K562 (cell line): ENCODE results near the gene CCR9. TPM values are rescaled to one million over a fixed set of nuclear protein-coding genes. Genes with fewer than 3 reads are reported as not detected.

Experiments used
- ATAC-seq: fragments of 200-7000 bp; cut with Tn5 transposase; 3 replicates; pipeline ENCODE4 v1.9.1; 2020; ENCODE audit warnings: moderate library complexity
- BruUV-seq: library from RNA; stranded (reverse); fragments of 400-500 nt; replicated peaks from 2 replicates; lab custom pipeline; 2021; lab: Mats Ljungman, UMichigan
- CTCF ChIA-PET: fragments of 300-600 bp; formaldehyde crosslinking; extraction: SDS; loops from one replicate; lab custom pipeline; 2021; ENCODE audit warnings: low intra/inter-chr PET ratio; lab: Yijun Ruan, JAX
- POLR2A ChIA-PET: fragments of 300-600, 350-650 bp; sonication (Branson Sonifier 250); formaldehyde crosslinking; extraction: SDS; loops from one replicate; lab custom pipeline; 2021; ENCODE audit warnings: antibody characterized with exemption, inconsistent platforms; lab: Yijun Ruan, JAX
- DNase-seq, 4 experiments: peaks; one replicate each; pipeline versions ENCODE4 v3.0.0 to v3.0.0-alpha.2; 2011 to 2018; ENCODE audit warnings: low spot score in 3 of 4, mixed read lengths in 3 of 4; ENCODE audit errors: extremely low read depth in 1 of 4
- FAIRE-seq: peaks from 2 replicates; lab custom pipeline; 2011; peaks lifted over from hg19 to GRCh38; lab: Jason Lieb, UNC
- H2AFZ ChIP-seq: 2 replicates; pipeline ENCODE4 v1.6.0; 2011; ENCODE audit warnings: low read depth, low read length, control low read depth, inconsistent platforms
- H3K27ac ChIP-seq: fragments of 200-600 bp; 3 replicates; pipeline ENCODE4 v1.8.0; 2011; ENCODE audit warnings: low read depth, mild to moderate bottlenecking, control low read depth, inconsistent platforms, low read length, moderate library complexity, mixed read lengths; ENCODE audit errors: extremely low read depth
- H3K27me3 ChIP-seq, 2 experiments: fragments of 300-600 bp in 1 of 2; 2 replicates in 1 of 2; 3 replicates in 1 of 2; pipeline versions ENCODE4 v1.6.0 to v1.8.0; 2011; ENCODE audit warnings: inconsistent platforms in 2 of 2, low read length in 2 of 2, mild to moderate bottlenecking in 1 of 2, mixed read lengths in 1 of 2, moderate library complexity in 1 of 2; ENCODE audit not compliant: control insufficient read depth in 2 of 2, insufficient read depth in 2 of 2
- H3K36me3 ChIP-seq: fragments of 300-600 bp; 3 replicates; pipeline ENCODE4 v1.8.0; 2011; ENCODE audit warnings: mild to moderate bottlenecking, low read length, inconsistent platforms; ENCODE audit not compliant: control insufficient read depth, insufficient read depth
- H3K4me1 ChIP-seq, 2 experiments: fragments of 200-600 bp in 1 of 2; replicated peaks in 1 of 2; 2 replicates in 1 of 2; 3 replicates in 1 of 2; pipeline versions ENCODE4 v1.5.1 to v1.8.0; 2011; ENCODE audit warnings: inconsistent platforms in 2 of 2, low read length in 2 of 2, mild to moderate bottlenecking in 1 of 2, mixed read lengths in 1 of 2, moderate library complexity in 1 of 2; ENCODE audit not compliant: control insufficient read depth in 2 of 2, insufficient read depth in 2 of 2
- H3K4me2 ChIP-seq: 2 replicates; pipeline ENCODE4 v1.6.1; 2011; ENCODE audit warnings: low read length, control low read depth, inconsistent platforms, mixed read lengths; ENCODE audit not compliant: insufficient read depth
- H3K4me3 ChIP-seq: fragments of 200-600 bp; sonication (generic), shearing (Covaris generic); 2 replicates; pipeline ENCODE4 v1.5.1; 2016; ENCODE audit warnings: control low read depth, inconsistent platforms
- H3K79me2 ChIP-seq: fragments of 200-600 bp; 3 replicates; pipeline ENCODE4 v1.8.0; 2011; ENCODE audit warnings: low read length, inconsistent platforms; ENCODE audit not compliant: control insufficient read depth, insufficient read depth
- H3K9ac ChIP-seq, 2 experiments: 2 replicates each; pipeline versions ENCODE4 v1.6.0 to v1.6.1; 2011; ENCODE audit warnings: low read depth in 2 of 2, low read length in 2 of 2, control low read depth in 1 of 2, inconsistent platforms in 1 of 2, mild to moderate bottlenecking in 1 of 2, mixed read lengths in 1 of 2; ENCODE audit not compliant: insufficient read depth in 1 of 2
- H3K9me1 ChIP-seq: one replicate; pipeline ENCODE4 v1.6.0; 2011; ENCODE audit warnings: inconsistent platforms, mild to moderate bottlenecking, low read length, moderate library complexity; ENCODE audit not compliant: control insufficient read depth, insufficient read depth
- H3K9me3 ChIP-seq: replicated peaks from 2 replicates; pipeline ENCODE4 v1.5.1; 2011; ENCODE audit warnings: low read depth, low read length, inconsistent platforms; ENCODE audit not compliant: control insufficient read depth, insufficient read depth
- H4K20me1 ChIP-seq: replicated peaks from 2 replicates; pipeline ENCODE4 v1.6.1; 2011; ENCODE audit warnings: low read length, inconsistent platforms, mixed read lengths; ENCODE audit not compliant: control insufficient read depth, insufficient read depth
- E4F1 ChIP-seq: fragments of 250-450 bp; sonication (Bioruptor Pico); IDR thresholded peaks from 2 replicates; pipeline ENCODE4 v1.5.0; 2021; ENCODE audit warnings: mild to moderate bottlenecking, borderline replicate concordance
- FIP1L1 ChIP-seq: fragments of 200-400 bp; formaldehyde crosslinking; IDR thresholded peaks from 2 replicates; pipeline ENCODE4 v1.6.1; 2018; ENCODE audit warnings: mild to moderate bottlenecking, low read depth, low read length; ENCODE audit not compliant: poor library complexity, severe bottlenecking
- GATAD2B ChIP-seq: fragments of 450-650 bp; IDR thresholded peaks from 2 replicates; pipeline ENCODE4 v1.6.1; 2017; ENCODE audit warnings: mild to moderate bottlenecking, borderline replicate concordance
- HDAC6 ChIP-seq: IDR thresholded peaks from 2 replicates; pipeline ENCODE4 v1.6.1; 2012; ENCODE audit warnings: low read depth, mild to moderate bottlenecking, control low read depth, inconsistent platforms, low read length, moderate library complexity
- HINFP ChIP-seq: fragments of 450-650 bp; conservative IDR thresholded peaks from 2 replicates; pipeline ENCODE4 v1.6.1; 2016; ENCODE audit warnings: missing genetic modification characterization, low read depth, mild to moderate bottlenecking, control low read depth, missing compliant biosample characterization
- JUNB ChIP-seq: fragments of 450-650 bp; formaldehyde crosslinking; conservative IDR thresholded peaks from 2 replicates; pipeline ENCODE4 v1.4.0; 2020; ENCODE audit warnings: mild to moderate bottlenecking
- KLF10 ChIP-seq: fragments of 250-450 bp; sonication (Bioruptor Pico); IDR thresholded peaks from 2 replicates; pipeline ENCODE4 v1.6.1; 2021; ENCODE audit warnings: matching md5 sums
- PML ChIP-seq: IDR thresholded peaks from 2 replicates; pipeline ENCODE4 v1.6.1; 2012; ENCODE audit warnings: low read length, inconsistent platforms
- ZNF518B ChIP-seq: fragments of 250-450 bp; sonication (Bioruptor Pico); IDR thresholded peaks from 2 replicates; pipeline ENCODE4 v1.5.0; 2021; ENCODE audit warnings: mild to moderate bottlenecking, moderate library complexity
- WGBS: fragments of 100-300 bp; shearing (Covaris generic); methylation state at CpG from one replicate; pipeline ENCODE4 v1.1.6; 2016; ENCODE audit warnings: low coverage, mixed read lengths; ENCODE audit not compliant: insufficient coverage; ENCODE audit errors: missing lambda C conversion rate; 5-methylcytosine and 5-hydroxymethylcytosine counted together
- in situ Hi-C: fragments of 300-500 bp; cut with MboI; formaldehyde crosslinking; loops from 4 replicates; pipeline ENCODE4 v1.15.0; 2018; ENCODE audit warnings: inconsistent platforms, mixed read lengths
- intact Hi-C: fragments of 100-400 bp; cut with micrococcal nuclease; formaldehyde crosslinking; loops from 2 replicates; pipeline ENCODE4 v1.14.2; 2022
- polyA plus RNA-seq, 8 experiments: library from polyadenylated mRNA; depleted of rRNA in 4 of 8; stranded (reverse) in 5 of 8; unstranded in 3 of 8; fragments of >200 nt; fragmentation: Nextera tagmentation in 2 of 8; fragmentation: Illumina TruSeq in 1 of 8; extraction: Ambion mirVana in 2 of 8; extraction: Trizol in 1 of 8; gene quantifications; 2 replicates each; pipeline versions ENCODE4 v1.2.1 to v1.2.3, GENCODE V29; 2011 to 2014; ENCODE audit warnings: inconsistent platforms in 1 of 8, missing spikeins in 1 of 8
- total RNA-seq, 7 experiments: library from RNA; depleted of rRNA in 6 of 7; stranded (reverse); fragments of >200 nt in 6 of 7; fragmentation: Illumina TruSeq in 2 of 7; extraction: Trizol in 2 of 7; gene quantifications; 2 replicates each; pipeline versions ENCODE4 v1.2.1 to v1.2.3, GENCODE V29; 2011 to 2021; ENCODE audit warnings: low replicate concordance in 1 of 7
- TF ChIP-seq, protein P1 (sequence below), 3 experiments: fragments of 200-800 bp in 1 of 3; fragments of 250-450 bp in 1 of 3; fragments of 450-650 bp in 1 of 3; sonication (Bioruptor Pico) in 1 of 3; sonication (Bioruptor generic) in 1 of 3; formaldehyde crosslinking in 1 of 3; IDR thresholded peaks; 2 replicates each; pipeline versions ENCODE4 v1.6.1 to v1.8.0; 2016 to 2022; ENCODE audit warnings: mild to moderate bottlenecking in 2 of 3, missing genetic modification characterization in 2 of 3, missing compliant biosample characterization in 1 of 3, moderate library complexity in 1 of 3

The CCR9 gene
- total and polyA plus RNA-seq, 9 of the 15 experiments (the other 6 are each of a cell fraction or from before 2014, with no cell fraction given) = not detected

DNA sequence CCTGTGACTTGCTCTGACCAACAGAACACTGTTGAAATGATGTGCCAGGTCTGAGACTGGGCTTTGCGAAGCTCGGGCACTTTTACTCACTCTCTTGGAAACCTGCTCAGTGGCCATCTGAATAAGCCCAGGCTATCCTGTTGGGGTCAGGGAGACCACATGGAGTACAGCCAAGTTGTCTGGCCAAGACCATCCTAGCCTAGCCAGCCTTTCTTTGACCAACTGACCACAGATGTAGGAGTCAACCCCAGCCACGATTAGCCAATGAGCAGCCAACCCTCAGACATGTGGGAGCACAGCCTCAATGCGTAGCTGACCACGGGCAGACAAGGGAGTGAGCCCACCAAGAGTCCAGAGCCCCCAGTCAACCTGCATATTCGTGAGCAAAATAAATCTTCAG, 26.1 kb downstream of the CCR9 start:
- H3K79me2 ChIP-seq = no peaks in the 10 kb centered on the region
- H3K4me1 ChIP-seq = no peaks in the 10 kb centered on the region; a peak in 2 of 5 replicates
- no peak overlapping the region for H3K9ac ChIP-seq
- TF ChIP-seq PML (no peak), E4F1 (no peak), ZNF518B (CRISPR knock-in tag) (no peak), HDAC6 (no peak), JUNB (no peak), FIP1L1 (no peak), KLF10 (no peak), HINFP (tag) (no peak), GATAD2B (no peak)
- TF ChIP-seq, protein P1, sequence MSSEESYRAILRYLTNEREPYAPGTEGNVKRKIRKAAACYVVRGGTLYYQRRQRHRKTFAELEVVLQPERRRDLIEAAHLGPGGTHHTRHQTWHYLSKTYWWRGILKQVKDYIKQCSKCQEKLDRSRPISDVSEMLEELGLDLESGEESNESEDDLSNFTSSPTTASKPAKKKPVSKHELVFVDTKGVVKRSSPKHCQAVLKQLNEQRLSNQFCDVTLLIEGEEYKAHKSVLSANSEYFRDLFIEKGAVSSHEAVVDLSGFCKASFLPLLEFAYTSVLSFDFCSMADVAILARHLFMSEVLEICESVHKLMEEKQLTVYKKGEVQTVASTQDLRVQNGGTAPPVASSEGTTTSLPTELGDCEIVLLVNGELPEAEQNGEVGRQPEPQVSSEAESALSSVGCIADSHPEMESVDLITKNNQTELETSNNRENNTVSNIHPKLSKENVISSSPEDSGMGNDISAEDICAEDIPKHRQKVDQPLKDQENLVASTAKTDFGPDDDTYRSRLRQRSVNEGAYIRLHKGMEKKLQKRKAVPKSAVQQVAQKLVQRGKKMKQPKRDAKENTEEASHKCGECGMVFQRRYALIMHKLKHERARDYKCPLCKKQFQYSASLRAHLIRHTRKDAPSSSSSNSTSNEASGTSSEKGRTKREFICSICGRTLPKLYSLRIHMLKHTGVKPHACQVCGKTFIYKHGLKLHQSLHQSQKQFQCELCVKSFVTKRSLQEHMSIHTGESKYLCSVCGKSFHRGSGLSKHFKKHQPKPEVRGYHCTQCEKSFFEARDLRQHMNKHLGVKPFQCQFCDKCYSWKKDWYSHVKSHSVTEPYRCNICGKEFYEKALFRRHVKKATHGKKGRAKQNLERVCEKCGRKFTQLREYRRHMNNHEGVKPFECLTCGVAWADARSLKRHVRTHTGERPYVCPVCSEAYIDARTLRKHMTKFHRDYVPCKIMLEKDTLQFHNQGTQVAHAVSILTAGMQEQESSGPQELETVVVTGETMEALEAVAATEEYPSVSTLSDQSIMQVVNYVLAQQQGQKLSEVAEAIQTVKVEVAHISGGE (CRISPR knock-in tag; IDR thresholded peaks at IDR 0.05) = no peak
- in situ Hi-C loops (no loop called here), intact Hi-C loops (no loop called here)
- H3K4me2 ChIP-seq = no peak overlapping the region
- POLR2A ChIA-PET = no interaction called here
- no peak overlapping the region for H3K4me3 ChIP-seq
- H4K20me1 ChIP-seq = no peaks in the 10 kb centered on the region; the same call in 1 of the 2 replicates
- ATAC-seq (no peak), DNase-seq (no peak), FAIRE-seq (peak; percentile 11)
- H3K36me3 ChIP-seq = no peaks in the 10 kb centered on the region
- H3K9me1 ChIP-seq = peaks cover 2% of the 10 kb centered on the region
- peaks cover 0 to 17% of the 10 kb centered on the region in 2 experiments; a peak in 3 of 5 replicates for H3K27me3 ChIP-seq
- no TSS peak for BruUV-seq
- no peaks in the 10 kb centered on the region for H3K9me3 ChIP-seq
- CTCF ChIA-PET = no interaction called here
- H3K27ac ChIP-seq = no peak overlapping the region
- H2AFZ ChIP-seq = no peak overlapping the region
- WGBS = 14% methylated on average over 6 of the region's 6 CpGs
